SK-MEL-5 (cell line): ENCODE results near the gene CYFIP1. TPM values are rescaled to one million over a fixed set of nuclear protein-coding genes. Genes with fewer than 3 reads are reported as not detected.

Experiments used
- DNase-seq: peaks from one replicate; pipeline ENCODE4 v3.0.0-alpha.2; 2016; ENCODE audit warnings: low read depth, low spot score
- in situ Hi-C: cut with HindIII; loops from 2 replicates; pipeline ENCODE4 v1.10.0; 2016; ENCODE audit warnings: low sequenced_read_pairs, high pct_unique_total_duplicates, low pct_unique_long_range_greater_than_20kb
- total RNA-seq: library from RNA; depleted of rRNA; stranded (reverse); fragments of >200 nt; shearing (Covaris generic); gene quantifications from 2 replicates; pipeline ENCODE4 v1.2.3, GENCODE V29; 2014; rRNA removed

CYFIP1 gene
- total RNA-seq, 1 experiment from 2014 or later, result 92.3 TPM

DNA sequence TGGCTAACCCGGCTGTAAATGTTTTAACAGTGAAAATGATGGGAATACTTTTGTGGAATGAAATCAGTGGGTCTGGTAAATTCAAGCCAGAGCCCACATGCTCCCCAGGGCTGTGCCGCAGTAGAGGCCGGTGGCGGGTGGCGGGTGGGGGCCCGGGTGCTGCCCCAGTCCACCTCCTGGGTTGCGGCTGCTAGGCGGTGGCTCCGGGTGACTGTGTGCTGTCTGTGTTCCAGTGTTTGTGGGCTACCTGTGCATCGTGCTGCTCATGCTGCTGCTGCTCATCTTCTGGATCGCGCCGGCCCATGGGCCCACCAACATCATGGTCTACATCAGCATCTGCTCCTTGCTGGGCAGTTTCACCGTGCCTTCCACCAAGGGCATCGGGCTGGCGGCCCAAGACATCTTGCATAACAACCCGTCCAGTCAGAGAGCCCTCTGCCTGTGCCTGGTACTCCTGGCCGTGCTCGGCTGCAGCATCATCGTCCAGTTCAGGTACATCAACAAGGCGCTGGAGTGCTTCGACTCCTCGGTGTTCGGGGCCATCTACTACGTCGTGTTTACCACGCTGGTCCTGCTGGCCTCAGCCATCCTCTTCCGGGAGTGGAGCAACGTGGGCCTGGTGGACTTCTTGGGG lies 156.6 kb downstream of the CYFIP1 start:
- no peak for DNase-seq
- in situ Hi-C loops, result no loop called here

DNA sequence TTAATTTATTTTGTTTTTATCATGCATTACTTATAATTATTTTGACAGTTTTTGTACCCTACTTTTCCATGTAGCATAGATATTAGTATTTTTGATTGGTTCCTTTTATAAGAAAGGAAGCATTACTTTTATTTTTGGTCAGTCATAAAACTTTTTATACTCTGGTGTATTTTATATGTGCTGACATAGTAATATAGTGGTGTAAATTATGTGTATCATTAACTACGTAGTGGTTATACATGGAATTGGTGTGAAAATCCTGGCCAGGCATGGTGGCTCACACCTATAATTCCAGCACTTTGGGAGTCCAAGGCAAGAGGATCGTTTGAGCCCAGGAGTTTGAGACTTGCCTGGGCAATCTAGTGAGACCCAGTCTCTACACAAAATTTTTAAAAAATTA lies 160.5 kb downstream of the CYFIP1 start:
- in situ Hi-C loops, result no loop called here
- DNase-seq, result no peak

Other genes with a start within 250 kb of the CYFIP1 start
- gene NIPA1, start 193.7 kb downstream of the CYFIP1 start, total RNA-seq, result 10.3 and 12.6 TPM in 2 replicates
- 130 and 131 TPM in 2 replicates for gene NIPA2, start 141.7 kb downstream of the CYFIP1 start, total RNA-seq
- gene TUBGCP5, start 59.2 kb upstream of the CYFIP1 start, total RNA-seq, result 19.9 and 22.9 TPM in 2 replicates
- gene GOLGA6L1, start 156.5 kb upstream of the CYFIP1 start, total RNA-seq, result not detected in 2 replicates